PFSK-1 (cell line): Measurements from ENCODE around the gene CDKN2AIP.

ENCODE experiments used
- FOXP2 ChIP-seq: optimal IDR thresholded peaks from 2 replicates; pipeline ENCODE3; 2011; ENCODE audit warnings: borderline replicate concordance, control low read depth, inconsistent platforms; ENCODE audit not compliant: insufficient read depth; ENCODE audit errors: extremely low read length, extremely low read depth
- POLR2AphosphoS5 ChIP-seq: IDR thresholded peaks from 2 replicates; pipeline ENCODE4 v1.6.1; 2012; ENCODE audit warnings: low read depth, mild to moderate bottlenecking, control low read depth, low read length, moderate library complexity
- REST ChIP-seq, 2 experiments: IDR thresholded peaks; 2 replicates each; pipeline versions ENCODE4 v1.6.1 to v1.8.0; 2011 to 2012; ENCODE audit warnings: low read depth in 2 of 2, low read length in 2 of 2, control low read depth in 1 of 2, inconsistent platforms in 1 of 2, mild to moderate bottlenecking in 1 of 2, moderate library complexity in 1 of 2; ENCODE audit not compliant: insufficient read depth in 1 of 2
- SIN3A ChIP-seq: IDR thresholded peaks from 2 replicates; pipeline ENCODE4 v1.6.1; 2012; ENCODE audit warnings: mild to moderate bottlenecking, low read length, moderate library complexity, borderline replicate concordance; ENCODE audit not compliant: insufficient read depth
- TAF1 ChIP-seq: IDR thresholded peaks from 2 replicates; pipeline ENCODE4 v1.6.1; 2012; ENCODE audit warnings: low read length, control low read depth, borderline replicate concordance; ENCODE audit not compliant: insufficient read depth

The CDKN2AIP gene

GRCh38 chr4:183399126-183399522 lies 45.3 kb upstream of the CDKN2AIP start:
- TF ChIP-seq TAF1, result no peak
- no peak for TF ChIP-seq REST (IDR thresholded peaks at IDR 0.05; ENCODE audit: insufficient read depth in 1 of 2, low read depth in 2 of 2, low read length in 2 of 2)
- TF ChIP-seq POLR2AphosphoS5, result no peak
- TF ChIP-seq SIN3A, result no peak

GRCh38 chr4:183399616-183400015 lies 44.8 kb upstream of the CDKN2AIP start:
- no peak for TF ChIP-seq FOXP2
- TF ChIP-seq REST (IDR thresholded peaks at IDR 0.05; ENCODE audit: insufficient read depth in 1 of 2, low read depth in 2 of 2, low read length in 2 of 2), result no peak
- TF ChIP-seq TAF1, result no peak
- TF ChIP-seq SIN3A, result no peak
- no peak for TF ChIP-seq POLR2AphosphoS5

- TF ChIP-seq REST (IDR thresholded peaks at IDR 0.05; ENCODE audit: insufficient read depth in 1 of 2, low read depth in 2 of 2, low read length in 2 of 2) (no peak), TAF1 (no peak), SIN3A (no peak), FOXP2 (no peak), POLR2AphosphoS5 (no peak)
These were observed 44.4 kb upstream of the CDKN2AIP start for GRCh38 chr4:183400035-183400434.

- no peak for TF ChIP-seq FOXP2
- TF ChIP-seq REST (IDR thresholded peaks at IDR 0.05; ENCODE audit: insufficient read depth in 1 of 2, low read depth in 2 of 2, low read length in 2 of 2), result no peak
- TF ChIP-seq TAF1, result no peak
- TF ChIP-seq POLR2AphosphoS5, result no peak
- no peak for TF ChIP-seq SIN3A
These were observed 43.0 kb upstream of the CDKN2AIP start for GRCh38 chr4:183401473-183401872.

GRCh38 chr4:183402771-183403170 lies 41.7 kb upstream of the CDKN2AIP start:
- no peak for TF ChIP-seq REST (IDR thresholded peaks at IDR 0.05; ENCODE audit: insufficient read depth in 1 of 2, low read depth in 2 of 2, low read length in 2 of 2)
- no peak for TF ChIP-seq POLR2AphosphoS5
- no peak for TF ChIP-seq FOXP2
- no peak for TF ChIP-seq TAF1
- no peak for TF ChIP-seq SIN3A
